A673 (cell line): ENCODE measurements around the gene OR2B6. TPM values are rescaled to one million over a fixed set of nuclear protein-coding genes. Genes with fewer than 3 reads are reported as not detected.

Experiments used
- BruUV-seq: library from RNA; stranded (reverse); fragments of 400-500 nt; replicated peaks from 2 replicates; lab custom pipeline; 2021; lab: Mats Ljungman, UMichigan
- CTCF ChIA-PET: fragments of 300-600 bp; sonication (Branson Sonifier 250); formaldehyde crosslinking; loops from one replicate; lab custom pipeline; 2022; ENCODE audit warnings: antibody characterized with exemption; lab: Charles Lee
- POLR2A ChIA-PET: fragments of 300-600 bp; sonication (Branson Sonifier 250); formaldehyde crosslinking; loops from one replicate; lab custom pipeline; 2022; ENCODE audit warnings: antibody characterized with exemption; ENCODE audit not compliant: low non-redundant PET; lab: Charles Lee
- DNase-seq: peaks from one replicate; pipeline ENCODE4 v3.0.0-alpha.2; 2015; ENCODE audit warnings: low spot score
- H3K27ac ChIP-seq: fragments of 200-600 bp; sonication (generic); 2 replicates; pipeline ENCODE4 v1.5.1; 2016; ENCODE audit warnings: mixed run types, low read depth, mild to moderate bottlenecking, mixed read lengths, antibody characterized with exemption, low read length; ENCODE audit not compliant: poor library complexity, severe bottlenecking
- H3K27me3 ChIP-seq: fragments of 200-600 bp; sonication (generic); replicated peaks from 2 replicates; pipeline ENCODE4 v1.6.1; 2017; ENCODE audit warnings: mixed run types, low read depth, mild to moderate bottlenecking, mixed read lengths, antibody characterized with exemption, low read length; ENCODE audit not compliant: insufficient read depth, poor library complexity
- H3K36me3 ChIP-seq: fragments of 200-600 bp; sonication (generic); 2 replicates; pipeline ENCODE4 v1.6.1; 2016; ENCODE audit warnings: mixed run types, mild to moderate bottlenecking, mixed read lengths, antibody characterized with exemption, low read length; ENCODE audit not compliant: insufficient read depth, poor library complexity, severe bottlenecking
- H3K4me1 ChIP-seq: fragments of 200-600 bp; sonication (generic); 2 replicates; pipeline ENCODE4 v1.6.1; 2017; ENCODE audit warnings: mixed run types, mild to moderate bottlenecking, mixed read lengths, antibody characterized with exemption, low read length; ENCODE audit not compliant: insufficient read depth, poor library complexity, severe bottlenecking
- H3K4me3 ChIP-seq: fragments of 200-600 bp; sonication (generic); 2 replicates; pipeline ENCODE4 v1.5.1; 2016; ENCODE audit warnings: low read depth, mixed run types, mild to moderate bottlenecking, mixed read lengths, low read length; ENCODE audit not compliant: poor library complexity, severe bottlenecking
- H3K9me3 ChIP-seq: fragments of 200-600 bp; sonication (generic); 2 replicates; pipeline ENCODE4 v1.6.1; 2016; ENCODE audit warnings: mixed run types, low read depth, mild to moderate bottlenecking, mixed read lengths, antibody characterized with exemption, low read length; ENCODE audit not compliant: poor library complexity, severe bottlenecking
- CTCF ChIP-seq: fragments of 300-800, 200-600 bp; sonication (generic); conservative IDR thresholded peaks from 2 replicates; pipeline ENCODE4 v1.5.1; 2017; ENCODE audit warnings: low read depth, mild to moderate bottlenecking, antibody characterized with exemption, low read length, moderate library complexity, mixed read lengths
- EZH2 ChIP-seq: fragments of 200-600 bp; sonication (generic); IDR thresholded peaks from 2 replicates; pipeline ENCODE4 v1.6.1; 2017; ENCODE audit warnings: borderline replicate concordance, low read depth, mild to moderate bottlenecking, mixed read lengths, antibody characterized with exemption, low read length; ENCODE audit not compliant: poor library complexity, severe bottlenecking
- intact Hi-C: fragments of 100-400 bp; cut with micrococcal nuclease; formaldehyde crosslinking; loops from one replicate; pipeline ENCODE4 v1.10.0; 2022; ENCODE audit not compliant: unreplicated experiment
- total RNA-seq: library from RNA; stranded (reverse); gene quantifications from 2 replicates; pipeline ENCODE4 v1.2.3, GENCODE V29; 2021

The OR2B6 gene
- total RNA-seq, 1 experiment from 2014 or later: 0.32 TPM

GRCh38 chr6:27951040-27951439 lies 6.0 kb upstream of the OR2B6 start:
- H3K36me3 ChIP-seq: no peaks in the 10 kb centered on the region
- H3K4me1 ChIP-seq: no peaks in the 10 kb centered on the region
- DNase-seq: no peak
- ChIA-PET CTCF (no interaction called here), POLR2A (no interaction called here)
- BruUV-seq: no TSS peak
- H3K27ac ChIP-seq: no peak overlapping the region
- peaks cover 19% of the 10 kb centered on the region for H3K27me3 ChIP-seq
- intact Hi-C loops: no loop called here
- TF ChIP-seq EZH2: no peak
- no peak for TF ChIP-seq CTCF
- H3K9me3 ChIP-seq: no peaks in the 10 kb centered on the region
- H3K4me3 ChIP-seq: no peak overlapping the region

- no TSS peak for BruUV-seq
- H3K4me1 ChIP-seq: no peaks in the 10 kb centered on the region
- H3K27ac ChIP-seq: no peak overlapping the region
- peaks cover 12% of the 10 kb centered on the region for H3K27me3 ChIP-seq
- CTCF ChIA-PET: no interaction called here
- no peak for DNase-seq
- no peak overlapping the region for H3K4me3 ChIP-seq
- intact Hi-C loops: no loop called here
- no peaks in the 10 kb centered on the region for H3K36me3 ChIP-seq
- POLR2A ChIA-PET: no interaction called here
- TF ChIP-seq CTCF (no peak), EZH2 (no peak)
- H3K9me3 ChIP-seq: no peaks in the 10 kb centered on the region
Observed at GRCh38 chr6:27957516-27957915, 475 bp downstream of the OR2B6 start.

GRCh38 chr6:27962506-27962905 lies 5.5 kb downstream of the OR2B6 start:
- ChIA-PET CTCF (no interaction called here), POLR2A (no interaction called here)
- TF ChIP-seq CTCF: no peak
- TF ChIP-seq EZH2: no peak
- Histone ChIP-seq H3K36me3 (no peaks in the 10 kb centered on the region), H3K9me3 (no peaks in the 10 kb centered on the region), H3K4me3 (no peak overlapping the region), H3K27ac (no peak overlapping the region), H3K4me1 (no peaks in the 10 kb centered on the region), H3K27me3 (peaks cover 5% of the 10 kb centered on the region)
- intact Hi-C loops: no loop called here
- no peak for DNase-seq
- no TSS peak for BruUV-seq
